HG02623 (cell line): ENCODE results near the gene PANX2.
A peak's percentile ranks its signal among the peaks of the same experiment; 100 is the strongest.
"Not testable (repeated sequence)": the region's sequence is repeated elsewhere in the genome, so short reads cannot be mapped to it uniquely, and the experiment has no call there.

Source experiments
- ATAC-seq: cut with Tn5 transposase; IDR thresholded peaks from one replicate; pipeline ENCODE4 v1.9.1; 2021; ENCODE audit warnings: moderate library complexity; ENCODE audit not compliant: unreplicated experiment

Gene PANX2

GRCh38 chr22:50197856-50198623, 27.5 kb downstream of the PANX2 start:
- ATAC-seq: no peak

GRCh38 chr22:50198624-50199017, 28.1 kb downstream of the PANX2 start:
- no peak for ATAC-seq

DNA sequence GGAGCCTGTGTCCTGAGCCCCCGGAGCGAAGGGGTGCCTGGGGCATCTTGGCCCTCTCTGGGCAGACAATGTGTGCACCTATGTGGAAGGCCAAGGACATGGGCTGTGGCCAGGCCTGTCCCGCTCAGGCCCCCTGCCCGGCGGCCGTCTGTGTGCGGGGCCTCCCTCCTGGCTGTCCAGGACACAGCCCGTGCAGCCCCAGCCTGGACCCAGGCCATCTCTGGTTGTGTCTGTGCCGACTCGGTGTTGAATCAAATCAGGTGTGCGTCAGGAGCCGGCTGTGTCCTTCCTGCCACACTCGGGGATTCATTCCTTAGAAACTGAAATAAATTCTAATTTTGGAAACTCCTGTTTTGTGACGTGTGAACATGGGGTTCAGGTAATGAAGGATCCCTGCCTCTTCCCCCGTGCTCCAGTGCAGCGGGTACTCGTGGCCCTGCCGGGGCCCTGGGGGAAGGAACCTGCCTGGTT, 28.8 kb downstream of the PANX2 start:
- no peak for ATAC-seq

- no peak for ATAC-seq
These were observed 29.4 kb downstream of the PANX2 start for GRCh38 chr22:50199829-50200460.

GRCh38 chr22:50200461-50201190, 30.1 kb downstream of the PANX2 start, which contains the start of gene SELENOO:
SELENOO (plus strand) TSS chr22:50201011; CDS start chr22:50201037, 26 bp downstream.
- ATAC-seq: peak; percentile 67

- ATAC-seq: peak; percentile 8
These were observed 30.9 kb downstream of the PANX2 start for GRCh38 chr22:50201191-50202129.

- no peak for ATAC-seq
These were observed 31.7 kb downstream of the PANX2 start for GRCh38 chr22:50202130-50202666.

DNA sequence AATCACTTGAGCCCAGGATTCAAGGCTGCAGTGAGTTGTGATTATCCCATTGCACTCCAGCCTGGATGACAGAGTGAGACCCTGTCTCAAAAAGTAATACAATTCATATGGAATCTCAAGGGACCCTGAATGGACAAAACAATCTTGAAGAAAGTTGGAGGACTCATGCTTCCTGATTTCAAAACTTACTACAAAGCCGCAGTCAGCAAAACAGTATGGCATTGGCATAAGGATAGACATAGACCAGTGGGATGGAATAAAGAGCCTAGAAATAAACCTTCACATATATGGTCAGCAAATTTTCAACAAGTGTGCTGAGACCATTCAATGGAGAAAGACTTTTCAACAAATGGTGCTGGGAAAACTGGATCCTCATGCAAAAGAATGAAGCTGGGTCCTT, 32.8 kb downstream of the PANX2 start:
- no peak for ATAC-seq

DNA sequence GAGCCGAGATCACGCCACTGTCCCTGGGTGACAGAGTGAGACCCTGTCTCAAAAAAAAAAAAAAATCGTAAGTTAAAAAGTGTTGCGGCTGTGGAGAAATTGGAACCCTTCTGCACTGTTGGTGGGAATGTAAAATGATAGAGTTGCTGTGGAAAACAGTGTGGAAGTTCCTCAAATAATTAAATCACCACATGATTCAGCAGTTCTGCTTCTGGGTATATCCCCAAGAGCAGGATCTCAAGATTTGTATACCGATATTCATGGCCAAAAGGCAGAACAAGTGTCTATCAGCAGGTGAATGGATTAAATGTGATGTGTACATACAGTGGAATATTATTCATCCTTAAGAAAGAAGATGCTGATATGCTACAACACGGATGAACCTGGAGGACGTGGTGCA, 34.0 kb downstream of the PANX2 start:
- ATAC-seq: no peak

- ATAC-seq: not testable (repeated sequence)
These were observed 34.5 kb downstream of the PANX2 start for GRCh38 chr22:50204998-50205397.

- ATAC-seq: no peak
These were observed 35.4 kb downstream of the PANX2 start for GRCh38 chr22:50205781-50206569.

- no peak for ATAC-seq
These were observed 36.1 kb downstream of the PANX2 start for GRCh38 chr22:50206599-50206998.

DNA sequence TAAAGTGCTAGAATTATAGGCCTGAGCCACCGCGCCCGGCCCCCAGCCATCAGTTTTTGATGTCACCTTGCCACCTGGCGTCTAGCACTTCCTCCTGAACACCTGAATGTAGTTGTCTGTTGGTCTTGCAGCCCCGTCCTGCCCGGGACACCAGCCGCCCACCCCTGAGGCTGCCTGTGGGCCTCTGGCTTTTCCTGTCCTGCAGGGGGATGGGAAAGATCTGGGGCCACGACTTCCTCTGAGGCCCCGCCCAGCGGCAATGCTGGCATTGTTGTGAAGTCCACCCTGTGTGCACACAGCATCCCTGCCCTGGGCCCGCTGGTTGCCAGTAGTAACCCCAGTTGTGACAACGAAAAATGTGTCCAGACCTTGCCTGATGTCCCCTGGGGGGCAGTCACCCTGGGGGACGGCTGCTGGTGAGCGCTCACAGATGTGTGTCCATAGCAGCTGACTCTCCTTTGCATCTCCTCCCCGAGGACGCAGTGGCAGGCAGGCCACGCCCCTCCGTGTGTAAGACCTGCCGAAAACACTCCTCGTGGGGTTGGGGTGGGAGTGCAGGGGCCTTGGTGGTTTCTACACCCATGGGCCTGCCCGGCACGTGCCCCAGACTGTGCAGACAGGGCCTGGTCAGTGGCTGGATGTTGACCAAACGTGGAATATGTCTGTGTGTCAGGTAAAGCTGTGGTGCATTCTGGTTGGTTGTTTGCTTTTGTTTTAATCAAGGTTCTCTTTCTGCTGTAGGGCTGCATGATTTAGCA, 37.0 kb downstream of the PANX2 start:
- no peak for ATAC-seq

GRCh38 chr22:50208430-50208938, 38.0 kb downstream of the PANX2 start:
- ATAC-seq: no peak

GRCh38 chr22:50208939-50209892, 38.7 kb downstream of the PANX2 start:
- no peak for ATAC-seq

GRCh38 chr22:50209893-50210292, 39.4 kb downstream of the PANX2 start:
- ATAC-seq: no peak

DNA sequence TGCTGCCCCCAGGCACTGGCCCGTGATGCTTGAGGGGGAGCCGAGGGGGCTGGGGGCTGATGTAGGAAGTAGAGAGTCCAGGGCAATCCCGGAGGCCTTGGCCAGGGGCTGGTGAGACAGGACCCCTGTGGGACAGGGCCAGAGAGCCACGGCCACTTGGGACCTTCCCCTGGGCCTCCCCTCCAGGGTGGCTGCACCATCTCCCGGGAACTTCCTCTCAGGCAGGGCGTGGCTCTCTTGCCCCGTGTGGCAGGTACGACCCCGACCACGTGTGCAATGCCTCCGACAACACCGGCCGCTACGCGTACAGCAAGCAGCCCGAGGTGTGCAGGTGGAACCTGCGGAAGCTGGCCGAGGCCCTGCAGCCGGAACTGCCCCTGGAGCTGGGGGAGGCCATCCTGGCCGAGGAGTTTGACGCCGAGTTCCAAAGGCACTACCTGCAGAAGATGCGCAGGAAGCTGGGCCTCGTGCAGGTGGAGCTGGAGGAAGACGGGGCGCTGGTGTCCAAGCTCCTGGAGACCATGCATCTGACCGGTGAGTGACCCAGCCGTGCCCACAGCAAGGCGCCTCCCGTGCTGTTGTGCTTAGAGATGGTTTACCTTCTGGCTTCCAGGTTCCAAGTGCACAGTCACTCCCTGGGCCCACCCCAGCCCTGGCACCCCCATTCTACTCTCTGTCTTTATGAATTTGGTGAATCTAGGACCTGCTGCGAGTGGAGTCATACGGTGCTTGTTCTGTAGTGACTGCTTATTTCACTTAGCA, 40.0 kb downstream of the PANX2 start:
- ATAC-seq: no peak
